Vagina (tissue), 2 donors: Measurements from ENCODE around the gene CAPN2. TPM values are rescaled to one million over a fixed set of nuclear protein-coding genes. Genes with fewer than 3 reads are reported as not detected.

Experiments used
- DNase-seq, 2 donors: peaks; one replicate each; pipeline ENCODE4 v3.0.0-alpha.2; 2017; ENCODE audit errors: extremely low spot score in 2 of 2
- H3K27ac ChIP-seq: fragments of 200-600 bp; sonication (generic); one replicate; pipeline ENCODE4 v1.5.1; 2019
- H3K27me3 ChIP-seq: fragments of 200-600 bp; sonication (generic); one replicate; pipeline ENCODE4 v1.5.1; 2019
- H3K36me3 ChIP-seq, 2 donors: fragments of 200-600 bp; sonication (generic); one replicate each; pipeline ENCODE4 v1.5.1; 2017 to 2019
- H3K4me1 ChIP-seq: fragments of 200-600 bp; sonication (generic); one replicate; pipeline ENCODE4 v1.5.1; 2019
- H3K4me3 ChIP-seq, 2 donors: fragments of 200-600 bp; sonication (generic); 1 replicate in 1 of 2; 2 replicates in 1 of 2; pipeline ENCODE4 v1.5.1; 2016 to 2019
- H3K9me3 ChIP-seq: fragments of 200-600 bp; sonication (generic); one replicate; pipeline ENCODE4 v1.5.1; 2019
- CTCF ChIP-seq, 3 experiments: fragments of 450-650 bp in 2 of 3; fragments of 200-600 bp in 1 of 3; sonication (generic) in 1 of 3; IDR thresholded peaks; one replicate each; pipeline ENCODE4 v1.5.1; 2017 to 2019; ENCODE audit warnings: antibody characterized with exemption in 3 of 3, mild to moderate bottlenecking in 2 of 3, moderate library complexity in 2 of 3
- POLR2A ChIP-seq, 2 donors: fragments of 450-650 bp; IDR thresholded peaks; one replicate each; pipeline ENCODE4 v1.6.1; 2017; ENCODE audit warnings: antibody characterized with exemption in 2 of 2, mild to moderate bottlenecking in 2 of 2, moderate library complexity in 2 of 2
- POLR2AphosphoS5 ChIP-seq, 2 donors: sonication (generic); formaldehyde crosslinking; IDR thresholded peaks; one replicate each; pipeline ENCODE4 v1.9.0; 2017; ENCODE audit warnings: antibody characterized with exemption in 2 of 2, mild to moderate bottlenecking in 2 of 2, low read depth in 1 of 2; ENCODE audit not compliant: insufficient read depth in 1 of 2
- intact Hi-C: fragments of 100-400 bp; cut with DNase I; formaldehyde crosslinking; loops from one replicate; pipeline ENCODE4 v1.15.1; 2023
- total RNA-seq: library from RNA; depleted of rRNA; stranded (reverse); fragments of >200 nt; gene quantifications from one replicate; pipeline ENCODE4 v1.2.3, GENCODE V29; 2016

The CAPN2 gene
- total RNA-seq, 1 donor from 2014 or later = 208 TPM

- H3K4me3 ChIP-seq = no peak overlapping the region
- no peaks in the 10 kb centered on the region for H3K27me3 ChIP-seq
- TF ChIP-seq CTCF (IDR thresholded peaks at IDR 0.05) = no peak
- TF ChIP-seq POLR2A (IDR thresholded peaks at IDR 0.05) = no peak
- no peak for TF ChIP-seq POLR2AphosphoS5 (IDR thresholded peaks at IDR 0.05; ENCODE audit: insufficient read depth in 1 of 2, low read depth in 1 of 2)
- H3K27ac ChIP-seq = no peak overlapping the region
- no peak for DNase-seq
- no peaks in the 10 kb centered on the region for H3K4me1 ChIP-seq
- intact Hi-C loops = no loop called here
- no peaks in the 10 kb centered on the region for H3K9me3 ChIP-seq
- peaks cover 3 to 63% of the 10 kb centered on the region in 2 donors for H3K36me3 ChIP-seq
Measured at GRCh38 chr1:223765036-223765718, 52.8 kb downstream of the CAPN2 start.

- peaks cover 6% of the 10 kb centered on the region for H3K4me1 ChIP-seq
- TF ChIP-seq CTCF (IDR thresholded peaks at IDR 0.05) (no peak), POLR2A (IDR thresholded peaks at IDR 0.05) (no peak), POLR2AphosphoS5 (IDR thresholded peaks at IDR 0.05; ENCODE audit: insufficient read depth in 1 of 2, low read depth in 1 of 2) (no peak)
- H3K9me3 ChIP-seq = no peaks in the 10 kb centered on the region
- H3K27me3 ChIP-seq = no peaks in the 10 kb centered on the region
- intact Hi-C loops = no loop called here
- no peak overlapping the region for H3K4me3 ChIP-seq
- H3K36me3 ChIP-seq = peaks cover 3 to 63% of the 10 kb centered on the region in 2 donors
- no peak overlapping the region for H3K27ac ChIP-seq
- DNase-seq = no peak
Measured at GRCh38 chr1:223765719-223766340, 53.5 kb downstream of the CAPN2 start.

- H3K36me3 ChIP-seq = peaks cover 3 to 53% of the 10 kb centered on the region in 2 donors
Measured at GRCh38 chr1:223770621-223771315, 58.4 kb downstream of the CAPN2 start.

GRCh38 chr1:223771469-223771813, 59.1 kb downstream of the CAPN2 start:
- TF ChIP-seq POLR2AphosphoS5 (IDR thresholded peaks at IDR 0.05; ENCODE audit: insufficient read depth in 1 of 2, low read depth in 1 of 2) (no peak), CTCF (IDR thresholded peaks at IDR 0.05) (no peak), POLR2A (IDR thresholded peaks at IDR 0.05) (no peak)
- intact Hi-C loops = no loop called here
- Histone ChIP-seq H3K9me3 (no peaks in the 10 kb centered on the region), H3K27me3 (no peaks in the 10 kb centered on the region), H3K27ac (peak overlapping the region; percentile 84), H3K4me3 (no peak overlapping the region), H3K36me3 (peaks cover 3 to 58% of the 10 kb centered on the region in 2 donors), H3K4me1 (peaks cover 29% of the 10 kb centered on the region)
- peak in 1 of 2 donors; percentile 67 for DNase-seq

More at GRCh38 chr1:223770621-223771315, 58.4 kb downstream of the CAPN2 start:
- Histone ChIP-seq H3K9me3 (no peaks in the 10 kb centered on the region), H3K4me1 (peaks cover 29% of the 10 kb centered on the region), H3K4me3 (no peak overlapping the region), H3K27me3 (no peaks in the 10 kb centered on the region), H3K27ac (peak overlapping the region; percentile 84)
- intact Hi-C loops = no loop called here
- peak in 1 of 2 donors; percentile 81 for DNase-seq
- TF ChIP-seq POLR2A (IDR thresholded peaks at IDR 0.05) = no peak
- TF ChIP-seq CTCF (IDR thresholded peaks at IDR 0.05) = no peak
